UCSD-AML1 (cell line): ENCODE data around the gene ADAM8.
"Not testable (repeated sequence)": the region's sequence is repeated elsewhere in the genome, so short reads cannot be mapped to it uniquely, and the experiment has no call there.

Experiments
- DNase-seq: peaks from one replicate; lab custom pipeline; 2025; ENCODE audit not compliant: unreplicated experiment; lab: John Stamatoyannopoulos, UW

Gene ADAM8

DNA sequence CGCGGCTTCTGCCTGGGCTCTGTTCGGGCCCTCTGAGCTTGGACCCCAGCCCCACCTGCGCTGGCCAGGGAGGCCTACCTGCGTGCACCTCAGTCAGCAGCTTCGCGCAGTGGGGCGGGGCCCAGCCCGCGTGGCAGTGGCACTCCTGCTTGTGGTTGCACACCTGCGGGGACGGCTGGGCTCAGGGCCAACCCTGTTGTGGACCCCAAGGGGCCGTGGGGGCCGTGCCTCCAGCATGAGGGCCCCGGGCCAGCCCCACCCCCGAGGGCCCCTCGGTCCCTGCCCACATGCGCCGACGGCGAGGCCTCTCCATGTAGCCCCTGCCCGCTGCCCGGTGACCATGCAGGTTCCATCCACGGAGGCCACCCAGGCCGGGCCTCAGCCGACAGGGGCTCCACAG is 7.3 kb downstream of the ADAM8 start:
- no peak for DNase-seq

DNA sequence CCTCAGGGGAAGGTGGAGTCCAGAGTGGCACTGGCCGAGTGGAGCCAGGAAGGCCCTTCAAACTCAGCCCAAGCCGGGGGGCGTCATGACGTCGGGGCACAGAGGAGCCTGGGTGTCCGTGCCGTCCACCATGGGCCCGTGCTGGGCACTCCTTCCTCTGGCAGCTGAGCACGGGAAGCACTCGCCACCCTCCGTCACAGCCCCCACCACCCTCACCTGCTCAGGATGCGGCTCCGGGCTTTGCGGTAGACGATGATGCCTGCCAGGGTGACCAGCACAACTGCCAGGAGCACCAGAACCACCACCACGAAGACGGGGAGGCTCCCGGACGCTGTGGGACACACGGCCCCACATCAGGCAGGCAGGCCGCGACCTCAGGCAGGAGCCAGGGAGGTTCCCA is 8.1 kb downstream of the ADAM8 start:
- DNase-seq, result no peak

DNA sequence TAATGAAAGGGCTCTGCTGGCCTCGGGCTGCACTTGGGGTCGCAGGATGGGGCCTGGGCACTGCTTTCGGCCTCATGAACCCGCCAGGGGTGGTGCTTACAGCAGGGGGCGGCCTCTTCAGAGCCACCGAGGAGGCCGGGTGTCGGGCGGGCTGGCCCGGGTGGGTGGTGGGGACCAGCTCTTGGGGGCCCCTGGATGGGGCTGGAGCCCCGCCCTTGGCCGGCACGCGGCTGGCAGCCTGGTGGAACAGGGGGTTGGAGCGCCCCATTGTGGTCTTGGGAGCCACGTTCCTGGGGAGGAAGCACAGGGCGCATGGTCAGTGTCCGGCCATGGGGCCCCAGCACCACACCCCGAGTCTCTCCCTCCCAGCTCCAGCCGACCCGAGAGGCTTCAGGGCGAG is 8.8 kb downstream of the ADAM8 start:
- no peak for DNase-seq

DNA sequence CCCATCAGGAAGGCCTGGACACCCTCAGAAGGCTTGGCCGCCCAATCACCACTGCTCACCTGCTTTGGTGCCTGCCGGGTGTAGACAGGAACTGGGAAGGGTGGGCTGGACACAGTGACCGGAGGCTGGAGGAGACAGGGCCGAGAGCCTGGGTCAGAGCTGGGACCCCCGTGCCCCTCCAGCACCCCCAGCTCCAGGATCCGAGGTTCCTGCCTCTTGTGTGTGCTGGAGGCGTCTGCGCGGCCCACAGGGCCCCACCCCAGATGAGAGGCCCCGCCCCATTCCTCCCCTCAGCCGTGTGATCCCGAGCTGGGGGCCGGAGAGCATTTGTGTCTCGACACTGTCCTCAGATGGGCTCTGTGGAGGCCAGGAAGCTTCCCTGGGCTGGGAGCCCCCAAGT is 9.4 kb downstream of the ADAM8 start:
- DNase-seq, result no peak

DNA sequence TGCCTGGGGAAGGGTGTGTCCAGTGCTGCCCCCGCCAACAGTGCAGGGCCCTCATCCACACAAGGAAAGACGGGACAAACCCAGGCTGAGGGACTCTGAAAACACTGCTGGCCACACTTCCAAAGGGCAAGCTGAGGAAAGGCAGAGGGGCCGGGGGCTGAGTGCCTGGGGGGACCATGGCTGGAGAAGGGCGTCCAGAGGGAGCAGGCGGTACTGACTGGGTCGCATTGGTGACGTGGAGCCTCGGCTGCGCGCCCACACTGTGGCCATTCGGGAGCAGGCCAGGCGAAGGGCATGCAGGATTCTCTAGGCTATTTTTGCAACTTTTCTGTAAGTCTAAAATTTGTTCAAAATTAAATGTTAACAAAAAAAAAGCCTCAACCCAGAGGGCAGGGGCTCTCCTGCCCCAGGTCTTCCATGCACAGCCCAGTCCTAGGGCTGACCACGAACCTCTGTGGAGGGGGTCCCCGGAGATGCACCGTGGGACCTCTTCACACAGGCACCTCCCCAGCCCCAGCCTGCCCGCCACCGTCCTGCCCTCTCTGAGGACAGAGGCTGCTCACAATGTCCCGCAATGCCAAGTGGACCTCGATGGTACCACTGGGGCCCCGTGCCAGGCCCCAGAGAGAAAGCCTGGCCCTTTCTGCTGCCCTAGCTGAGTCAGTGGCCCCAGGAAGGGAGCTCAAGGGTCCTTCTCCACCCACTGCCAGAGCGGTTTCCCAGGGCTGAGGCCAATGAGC is 10.4 kb downstream of the ADAM8 start:
- no peak for DNase-seq

DNA sequence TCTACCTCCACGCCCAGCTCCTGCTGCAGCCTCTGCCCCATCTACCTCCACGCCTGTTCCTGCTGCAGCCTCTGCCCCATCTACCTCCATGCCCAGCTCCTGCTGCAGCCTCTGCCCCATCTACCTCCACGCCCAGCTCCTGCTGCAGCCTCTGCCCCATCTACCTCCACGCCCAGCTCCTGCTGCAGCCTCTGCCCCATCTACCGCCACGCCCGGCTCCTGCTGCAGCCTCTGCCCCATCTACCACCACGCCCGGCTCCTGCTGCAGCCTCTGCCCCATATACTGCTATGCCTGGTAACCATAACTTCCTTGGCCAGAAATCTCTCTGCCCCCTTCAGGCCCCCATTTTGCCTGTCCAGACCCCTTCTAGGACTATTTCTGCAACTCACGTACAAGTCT is 11.6 kb downstream of the ADAM8 start:
- DNase-seq, result not testable (repeated sequence)

DNA sequence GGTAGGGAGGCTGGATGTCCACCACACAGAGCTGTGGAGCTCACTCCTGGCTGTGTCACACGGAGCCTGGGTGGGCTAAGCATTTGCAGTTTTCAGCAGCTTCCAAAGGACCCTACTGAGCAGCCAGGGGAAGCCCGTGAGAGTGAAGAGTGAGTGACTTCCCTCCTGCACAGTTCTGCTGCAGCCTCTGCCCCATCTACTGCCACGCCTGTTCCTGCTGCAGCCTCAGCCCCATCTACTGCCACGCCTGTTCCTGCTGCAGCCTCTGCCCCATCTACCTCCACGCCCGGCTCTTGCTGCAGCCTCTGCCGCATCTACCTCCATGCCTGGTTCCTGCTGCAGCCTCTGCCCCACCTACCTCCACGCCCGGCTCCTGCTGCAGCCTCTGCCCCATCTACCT is 12.2 kb downstream of the ADAM8 start:
- no peak for DNase-seq

- no peak for DNase-seq
These were observed 13.0 kb downstream of the ADAM8 start for GRCh38 chr10:133263674-133264073.

DNA sequence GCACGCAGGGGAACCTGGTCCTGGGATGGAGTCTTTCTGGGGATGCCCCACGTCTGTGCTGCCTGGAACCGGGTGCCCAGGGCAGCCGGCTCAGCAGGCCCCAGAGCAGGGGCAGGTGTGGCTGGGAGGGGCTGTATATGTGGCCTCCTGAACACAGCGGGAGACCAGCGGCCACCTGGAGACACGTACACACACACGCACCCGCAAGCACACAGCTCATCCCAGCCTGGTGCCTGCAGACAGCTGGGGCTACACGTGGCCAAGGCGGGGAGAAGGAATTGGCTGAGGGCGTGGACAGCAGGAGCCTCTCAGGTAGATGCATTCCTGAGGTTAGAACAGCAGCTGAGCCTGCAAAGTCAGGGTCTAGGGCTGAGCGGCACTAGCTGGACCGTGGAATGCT is 14.0 kb downstream of the ADAM8 start:
- no peak for DNase-seq

- peak; percentile 72 for DNase-seq
These were observed 14.8 kb downstream of the ADAM8 start for GRCh38 chr10:133261726-133262325.

DNA sequence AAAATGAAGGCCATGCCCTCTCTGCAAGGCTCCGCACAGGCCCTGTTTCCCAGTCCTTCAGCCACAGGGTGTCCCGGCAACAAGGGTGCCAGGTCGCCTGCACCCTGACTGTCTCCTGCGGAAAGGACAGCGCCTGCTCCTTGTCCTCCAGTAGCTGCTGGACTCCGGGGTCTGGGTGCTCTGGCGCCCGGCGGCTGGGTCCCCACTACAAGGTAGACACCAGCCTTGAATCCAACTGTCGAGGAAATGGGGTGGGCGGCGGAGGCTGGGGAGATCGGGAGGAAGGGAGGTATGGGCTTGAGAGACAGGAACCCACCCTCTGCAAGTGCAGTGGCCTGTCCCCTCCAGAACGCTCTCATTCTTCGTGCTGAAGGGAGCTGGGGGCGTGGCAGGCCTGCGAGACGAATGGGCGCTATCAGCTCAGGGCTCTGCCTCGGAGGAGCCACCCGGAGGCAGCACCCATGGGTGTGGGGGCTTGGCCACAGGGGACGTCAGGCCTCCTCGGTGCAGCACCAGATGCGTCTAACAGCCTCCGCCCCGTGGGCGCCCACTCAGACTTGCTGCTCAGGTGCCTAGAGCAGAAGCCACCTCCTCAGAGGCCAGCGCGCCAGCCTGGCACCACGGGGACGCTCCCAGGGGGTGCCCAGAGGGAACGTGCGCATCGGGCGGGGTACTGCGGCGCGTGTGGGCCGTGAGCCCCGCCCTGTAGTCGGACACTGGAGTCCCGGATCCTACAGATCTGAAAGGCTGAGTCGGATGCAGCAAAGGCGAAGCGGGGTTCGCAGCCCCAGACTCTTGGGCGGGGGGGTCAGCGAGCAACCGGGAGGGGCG is 15.6 kb downstream of the ADAM8 start:
- peak; percentile 45 for DNase-seq

DNA sequence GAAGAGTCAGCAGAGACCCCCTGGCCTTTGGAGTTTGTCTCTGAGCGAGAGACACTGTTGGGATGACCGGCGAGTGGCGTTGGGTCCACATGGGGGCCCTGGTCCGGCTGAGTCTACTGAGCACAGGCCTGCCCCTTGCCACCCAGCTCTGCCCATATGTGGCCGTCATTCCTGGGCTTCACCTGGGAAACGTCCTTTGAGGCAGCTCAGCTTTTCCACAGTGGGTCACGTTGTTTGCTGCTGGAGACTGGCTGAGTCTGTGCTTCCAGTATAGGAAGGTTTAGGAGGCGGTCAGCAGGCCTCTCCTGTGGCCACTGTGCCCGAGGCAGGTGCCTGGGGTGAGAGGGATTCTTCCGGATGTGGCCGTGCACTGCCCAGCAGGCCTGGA is 17.1 kb downstream of the ADAM8 start:
- DNase-seq, result no peak

- DNase-seq, result peak; percentile 92
These were observed 17.7 kb downstream of the ADAM8 start for GRCh38 chr10:133258818-133259601.

GRCh38 chr10:133258066-133258817 is 18.4 kb downstream of the ADAM8 start:
- peak; percentile 50 for DNase-seq

DNA sequence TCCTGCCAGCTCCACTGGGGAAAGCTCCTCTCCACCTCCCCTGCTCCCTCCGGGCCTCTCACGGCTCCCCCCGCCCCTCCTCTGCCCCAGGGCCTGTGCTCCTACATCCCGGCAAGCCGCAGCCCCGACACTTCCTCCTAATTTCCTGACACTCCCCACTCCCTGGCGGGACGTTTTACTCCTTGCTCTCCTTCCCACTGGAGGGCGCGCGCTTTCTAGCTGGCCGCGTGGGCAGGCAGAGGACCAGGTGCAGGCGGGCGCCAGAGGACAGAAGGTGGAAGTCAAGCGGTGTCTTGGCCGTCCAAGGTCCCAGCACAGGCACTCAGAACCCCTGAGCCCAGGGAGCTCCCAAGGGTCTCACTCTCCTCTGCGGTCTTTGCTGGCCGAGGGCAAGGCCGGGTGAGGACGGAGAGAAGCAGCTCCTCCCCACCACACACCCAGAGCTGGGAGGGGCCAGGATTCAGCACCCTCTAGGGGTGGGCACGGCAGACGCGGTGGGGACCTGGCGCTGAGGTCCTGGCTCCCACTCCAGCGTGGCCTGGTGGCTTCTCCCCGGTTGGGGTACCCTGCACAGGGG is 19.1 kb downstream of the ADAM8 start:
- DNase-seq, result peak; percentile 83

- DNase-seq, result no peak
These were observed 21.3 kb downstream of the ADAM8 start for GRCh38 chr10:133255323-133255722.

- DNase-seq, result no peak
These were observed 22.1 kb downstream of the ADAM8 start for GRCh38 chr10:133254421-133255120.

DNA sequence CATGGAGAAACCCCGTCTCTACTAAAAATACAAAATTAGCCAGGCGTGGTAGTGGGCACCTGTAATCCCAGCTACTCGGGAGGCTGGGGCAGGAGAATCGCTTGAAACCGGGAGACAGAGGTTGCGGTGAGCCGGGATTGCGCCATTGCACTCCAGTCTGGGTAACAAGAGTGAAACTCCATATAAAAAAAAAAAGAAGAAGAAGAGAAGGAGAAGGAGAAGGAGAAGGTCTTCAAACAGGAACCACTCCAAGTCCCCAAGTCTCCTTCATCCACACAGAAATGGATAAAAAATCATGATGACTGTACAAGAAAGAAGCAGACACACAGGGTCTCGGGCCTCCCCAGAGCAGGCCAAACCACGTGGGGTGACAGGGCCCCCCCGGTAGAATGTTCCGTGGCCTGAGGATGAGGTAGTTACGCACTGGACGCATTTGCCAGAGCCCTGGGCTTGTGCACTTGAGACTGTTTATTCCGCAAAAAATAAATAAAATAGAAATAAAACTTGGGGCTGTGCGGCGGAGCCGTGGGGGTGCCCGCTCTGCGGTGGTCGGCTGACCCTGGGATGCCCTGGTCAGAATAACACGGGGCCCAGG is 23.2 kb downstream of the ADAM8 start:
- no peak for DNase-seq

GRCh38 chr10:133252223-133252552 is 24.5 kb downstream of the ADAM8 start:
- DNase-seq, result no peak
